Measurements from ENCODE around the gene AFF2. TPM values are rescaled to one million over a fixed set of nuclear protein-coding genes. Genes with fewer than 3 reads are reported as not detected.

AFF2 gene
- total and polyA plus RNA-seq, 5 donors from 2014 or later: 1.1 TPM; not detected in 4

- Histone ChIP-seq H3K4me1 (ENCODE audit: control insufficient read depth, insufficient read depth, low read length, poor library complexity, severe bottlenecking) (no peaks in the 10 kb centered on the region), H3K4me3 (ENCODE audit: low read depth, low read length) (no peak overlapping the region), H3K36me3 (ENCODE audit: control insufficient read depth, insufficient read depth, low read length) (no peaks in the 10 kb centered on the region), H3K27ac (ENCODE audit: insufficient read depth, low read length, poor library complexity, severe bottlenecking) (no peak overlapping the region), H3K27me3 (ENCODE audit: control insufficient read depth, insufficient read depth, low read length) (no peaks in the 10 kb centered on the region), H3K9me3 (ENCODE audit: control insufficient read depth in 2 of 2, low read length in 2 of 2) (no peaks in the 10 kb centered on the region)
- Mint-ChIP-seq H3K36me3 (no peaks in the 10 kb centered on the region), H3K27ac (peak overlapping the region in 2 of 3 donors; percentile 15 to 60), H3K4me3 (no peak overlapping the region), H3K27me3 (no peaks in the 10 kb centered on the region), H3K4me1 (no peaks in the 10 kb centered on the region), H3K9me3 (peaks cover 0 to 1% (median 0%) of the 10 kb centered on the region in 7 donors)
- ATAC-seq (ENCODE audit: low read depth in 2 of 2) (no peak), DNase-seq (no peak)
Observed at GRCh38 chrX:148593146-148593545, 92.7 kb downstream of the AFF2 start.

DNA sequence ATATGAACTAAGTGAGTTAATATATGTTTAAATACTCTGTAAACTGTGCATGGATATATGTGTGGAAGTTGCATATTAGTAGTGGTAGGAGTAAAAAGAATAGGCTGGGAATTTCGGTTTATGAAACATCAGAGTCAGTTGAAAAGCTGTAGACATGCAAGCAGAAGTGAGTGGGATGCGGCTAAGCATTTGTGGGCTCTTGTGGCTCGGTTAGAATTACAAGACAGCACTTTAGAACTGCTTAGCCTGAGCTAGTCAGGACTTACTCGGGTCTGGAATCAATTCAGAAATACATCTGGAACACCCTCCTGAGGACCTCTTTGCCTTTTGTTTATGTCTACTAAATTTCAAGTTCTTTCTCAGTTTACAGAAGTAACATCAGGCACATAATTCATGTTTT lies 93.6 kb downstream of the AFF2 start:
- Mint-ChIP-seq H3K27ac (no peak overlapping the region), H3K36me3 (no peaks in the 10 kb centered on the region), H3K4me3 (no peak overlapping the region), H3K4me1 (no peaks in the 10 kb centered on the region), H3K27me3 (no peaks in the 10 kb centered on the region), H3K9me3 (peaks cover 0 to 1% (median 0%) of the 10 kb centered on the region in 7 donors)
- ATAC-seq (ENCODE audit: low read depth in 2 of 2) (no peak), DNase-seq (no peak)
- no peaks in the 10 kb centered on the region for H3K36me3 ChIP-seq (ENCODE audit: control insufficient read depth, insufficient read depth, low read length)
- no peaks in the 10 kb centered on the region for H3K27me3 ChIP-seq (ENCODE audit: control insufficient read depth, insufficient read depth, low read length)
- no peaks in the 10 kb centered on the region for H3K9me3 ChIP-seq (ENCODE audit: control insufficient read depth in 2 of 2, low read length in 2 of 2)
- no peak overlapping the region for H3K4me3 ChIP-seq (ENCODE audit: low read depth, low read length)
- no peak overlapping the region for H3K27ac ChIP-seq (ENCODE audit: insufficient read depth, low read length, poor library complexity, severe bottlenecking)
- no peaks in the 10 kb centered on the region for H3K4me1 ChIP-seq (ENCODE audit: control insufficient read depth, insufficient read depth, low read length, poor library complexity, severe bottlenecking)

DNA sequence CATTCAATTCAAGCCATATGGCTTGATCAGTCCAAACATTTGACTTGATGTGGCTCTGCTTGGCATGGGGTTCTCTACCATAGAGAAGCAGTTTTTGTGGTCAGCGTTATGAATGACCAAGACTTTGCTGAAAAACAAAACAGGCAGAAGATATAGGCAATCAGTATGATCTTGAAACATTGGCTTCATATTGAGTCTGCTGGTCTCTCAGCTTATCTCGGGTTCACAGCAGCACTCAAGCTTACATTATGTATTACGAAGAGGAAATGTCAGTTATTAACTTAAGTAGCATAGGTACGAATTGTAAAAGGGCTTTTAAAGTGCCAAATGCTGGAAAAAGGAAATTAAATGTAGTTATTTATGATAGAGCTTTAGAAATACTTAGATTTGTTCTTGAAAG lies 99.0 kb downstream of the AFF2 start:
- peaks cover 0 to 1% (median 0%) of the 10 kb centered on the region in 7 donors for H3K9me3 Mint-ChIP-seq

DNA sequence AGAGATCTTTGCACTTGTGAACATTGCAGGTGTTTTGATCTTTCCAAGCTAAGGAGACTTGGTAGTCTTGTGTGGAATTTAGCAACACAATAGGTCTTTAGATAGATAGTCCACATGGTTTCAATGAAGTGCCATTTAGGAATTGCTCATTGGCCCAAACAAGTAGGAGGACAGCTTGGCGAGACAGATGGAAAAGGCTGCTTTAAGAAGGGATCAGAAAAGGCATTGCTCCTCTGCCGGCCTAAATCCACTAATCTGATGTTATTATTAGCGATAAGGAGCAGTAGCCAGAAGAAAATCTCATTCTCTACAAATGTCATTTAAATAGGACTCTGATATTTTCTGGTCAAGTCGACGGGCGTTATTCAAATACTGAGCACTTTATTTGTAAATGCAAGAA lies 99.7 kb downstream of the AFF2 start:
- H3K27me3 Mint-ChIP-seq: no peaks in the 10 kb centered on the region
- DNase-seq: no peak
- no peaks in the 10 kb centered on the region for H3K4me1 ChIP-seq (ENCODE audit: control insufficient read depth, insufficient read depth, low read length, poor library complexity, severe bottlenecking)
- no peak overlapping the region for H3K4me3 ChIP-seq (ENCODE audit: low read depth, low read length)
- H3K36me3 ChIP-seq (ENCODE audit: control insufficient read depth, insufficient read depth, low read length): no peaks in the 10 kb centered on the region
- H3K4me3 Mint-ChIP-seq: no peak overlapping the region
- no peaks in the 10 kb centered on the region for H3K36me3 Mint-ChIP-seq
- no peaks in the 10 kb centered on the region for H3K9me3 ChIP-seq (ENCODE audit: control insufficient read depth in 2 of 2, low read length in 2 of 2)
- H3K9me3 Mint-ChIP-seq: peaks cover 0 to 1% (median 0%) of the 10 kb centered on the region in 7 donors
- H3K27me3 ChIP-seq (ENCODE audit: control insufficient read depth, insufficient read depth, low read length): no peaks in the 10 kb centered on the region
- H3K27ac Mint-ChIP-seq: no peak overlapping the region
- H3K27ac ChIP-seq (ENCODE audit: insufficient read depth, low read length, poor library complexity, severe bottlenecking): no peak overlapping the region
- H3K4me1 Mint-ChIP-seq: no peaks in the 10 kb centered on the region
- no peak for ATAC-seq (ENCODE audit: low read depth in 2 of 2)

More for the DNA sequence above, 99.0 kb downstream of the AFF2 start:
- H3K4me1 Mint-ChIP-seq: no peaks in the 10 kb centered on the region
- H3K27ac Mint-ChIP-seq: no peak overlapping the region
- ATAC-seq (ENCODE audit: low read depth in 2 of 2): no peak
- no peaks in the 10 kb centered on the region for H3K36me3 Mint-ChIP-seq
- Histone ChIP-seq H3K27me3 (ENCODE audit: control insufficient read depth, insufficient read depth, low read length) (no peaks in the 10 kb centered on the region), H3K27ac (ENCODE audit: insufficient read depth, low read length, poor library complexity, severe bottlenecking) (no peak overlapping the region), H3K36me3 (ENCODE audit: control insufficient read depth, insufficient read depth, low read length) (no peaks in the 10 kb centered on the region), H3K9me3 (ENCODE audit: control insufficient read depth in 2 of 2, low read length in 2 of 2) (no peaks in the 10 kb centered on the region), H3K4me1 (ENCODE audit: control insufficient read depth, insufficient read depth, low read length, poor library complexity, severe bottlenecking) (no peaks in the 10 kb centered on the region), H3K4me3 (ENCODE audit: low read depth, low read length) (no peak overlapping the region)
- DNase-seq: no peak
- no peaks in the 10 kb centered on the region for H3K27me3 Mint-ChIP-seq
- H3K4me3 Mint-ChIP-seq: no peak overlapping the region

DNA sequence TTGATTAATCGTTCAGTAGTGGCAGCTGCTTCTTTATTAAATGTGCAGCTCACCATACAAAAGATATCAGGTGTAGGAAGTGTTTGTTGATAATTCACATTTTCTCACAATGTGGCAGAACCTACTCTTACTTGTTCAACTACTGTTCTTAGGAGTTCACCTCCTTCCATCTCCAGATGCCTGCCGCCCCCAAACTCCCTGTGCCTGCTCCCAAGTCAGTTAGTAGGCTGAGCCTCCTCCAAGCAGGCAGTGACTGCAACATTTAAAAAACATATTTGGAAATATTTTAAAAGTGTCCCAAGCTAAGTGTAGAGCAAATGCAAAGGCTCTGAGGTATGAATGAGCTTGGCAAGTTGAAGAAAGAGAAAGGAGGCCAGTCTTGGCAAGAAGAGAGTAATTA lies 100.2 kb downstream of the AFF2 start:
- Mint-ChIP-seq H3K4me1 (no peaks in the 10 kb centered on the region), H3K9me3 (peaks cover 0 to 1% (median 0%) of the 10 kb centered on the region in 7 donors), H3K36me3 (no peaks in the 10 kb centered on the region), H3K27ac (no peak overlapping the region), H3K27me3 (no peaks in the 10 kb centered on the region), H3K4me3 (no peak overlapping the region)
- Histone ChIP-seq H3K4me3 (ENCODE audit: low read depth, low read length) (no peak overlapping the region), H3K9me3 (ENCODE audit: control insufficient read depth in 2 of 2, low read length in 2 of 2) (no peaks in the 10 kb centered on the region), H3K4me1 (ENCODE audit: control insufficient read depth, insufficient read depth, low read length, poor library complexity, severe bottlenecking) (no peaks in the 10 kb centered on the region), H3K27me3 (ENCODE audit: control insufficient read depth, insufficient read depth, low read length) (no peaks in the 10 kb centered on the region), H3K36me3 (ENCODE audit: control insufficient read depth, insufficient read depth, low read length) (no peaks in the 10 kb centered on the region), H3K27ac (ENCODE audit: insufficient read depth, low read length, poor library complexity, severe bottlenecking) (no peak overlapping the region)
- no peak for DNase-seq
- no peak for ATAC-seq (ENCODE audit: low read depth in 2 of 2)

DNA sequence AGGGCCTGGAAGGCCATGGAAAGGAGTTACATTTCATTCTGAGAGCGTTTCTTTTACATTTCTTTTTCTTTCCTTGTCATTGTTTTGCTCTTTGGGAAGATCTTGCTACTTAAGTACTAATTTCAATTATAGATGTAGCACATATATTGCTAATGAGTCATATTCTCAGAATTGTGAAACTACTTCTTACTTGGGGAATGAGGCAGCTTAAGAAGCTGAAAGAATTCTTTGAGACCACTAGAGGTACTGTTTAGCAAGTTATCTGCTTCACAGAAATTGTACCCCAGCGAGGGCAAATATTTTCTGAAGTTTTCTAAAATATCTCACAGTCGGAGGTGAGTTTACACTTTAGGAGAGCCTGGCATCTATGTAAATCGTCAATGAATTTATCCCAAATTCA lies 100.6 kb downstream of the AFF2 start:
- no peaks in the 10 kb centered on the region for H3K36me3 ChIP-seq (ENCODE audit: control insufficient read depth, insufficient read depth, low read length)
- no peak overlapping the region for H3K27ac ChIP-seq (ENCODE audit: insufficient read depth, low read length, poor library complexity, severe bottlenecking)
- ATAC-seq (ENCODE audit: low read depth in 2 of 2): no peak
- no peaks in the 10 kb centered on the region for H3K27me3 ChIP-seq (ENCODE audit: control insufficient read depth, insufficient read depth, low read length)
- Mint-ChIP-seq H3K27me3 (no peaks in the 10 kb centered on the region), H3K4me3 (no peak overlapping the region), H3K27ac (no peak overlapping the region), H3K4me1 (no peaks in the 10 kb centered on the region), H3K36me3 (no peaks in the 10 kb centered on the region), H3K9me3 (peaks cover 0 to 1% (median 0%) of the 10 kb centered on the region in 7 donors)
- no peaks in the 10 kb centered on the region for H3K4me1 ChIP-seq (ENCODE audit: control insufficient read depth, insufficient read depth, low read length, poor library complexity, severe bottlenecking)
- no peaks in the 10 kb centered on the region for H3K9me3 ChIP-seq (ENCODE audit: control insufficient read depth in 2 of 2, low read length in 2 of 2)
- DNase-seq: peak in 1 of 3 donors; percentile 1
- H3K4me3 ChIP-seq (ENCODE audit: low read depth, low read length): no peak overlapping the region

DNA sequence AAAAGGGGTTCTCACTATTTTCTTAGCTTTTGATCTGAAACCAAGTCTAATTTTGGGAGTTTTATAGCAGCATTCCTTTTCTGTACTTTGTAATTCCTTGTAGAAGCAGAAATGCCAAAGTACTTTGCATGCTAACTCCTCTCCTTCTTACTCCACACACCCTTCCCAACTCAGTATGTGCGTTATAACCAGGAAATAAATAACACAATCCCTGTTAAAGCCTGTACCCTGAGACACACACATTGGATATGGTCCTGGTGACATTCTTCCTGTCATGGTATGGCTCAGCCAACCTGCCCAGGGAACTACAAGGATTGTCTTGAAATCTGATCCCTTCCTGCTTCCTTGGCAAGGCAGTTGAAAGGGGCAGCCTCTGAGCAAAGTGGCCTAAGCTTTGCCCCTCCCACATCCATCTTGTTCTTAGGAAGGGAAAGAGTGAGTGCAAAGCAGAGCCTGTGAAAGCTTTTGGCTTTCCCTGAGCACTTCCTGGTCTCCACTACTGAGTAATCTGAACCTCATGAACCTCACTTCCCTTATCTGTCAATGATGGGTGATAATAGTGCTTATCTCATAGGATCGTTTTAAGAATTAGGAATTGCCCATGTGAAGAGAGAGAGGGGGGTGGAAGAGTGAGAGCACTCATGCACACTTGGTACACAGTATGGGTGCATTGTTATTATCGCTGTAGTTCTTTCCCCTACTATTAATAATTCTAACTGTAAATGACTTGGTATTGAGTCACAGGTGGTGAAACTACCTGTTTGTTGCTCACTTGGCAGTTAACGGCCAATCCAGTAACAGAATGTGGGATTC lies 109.3 kb downstream of the AFF2 start:
- Mint-ChIP-seq H3K4me3 (no peak overlapping the region), H3K9me3 (peaks cover 0 to 7% (median 0%) of the 10 kb centered on the region in 7 donors), H3K27ac (no peak overlapping the region), H3K4me1 (peaks cover 0 to 8% (median 0%) of the 10 kb centered on the region in 4 donors), H3K27me3 (no peaks in the 10 kb centered on the region), H3K36me3 (no peaks in the 10 kb centered on the region)
- Histone ChIP-seq H3K4me1 (ENCODE audit: control insufficient read depth, insufficient read depth, low read length, poor library complexity, severe bottlenecking) (no peaks in the 10 kb centered on the region), H3K36me3 (ENCODE audit: control insufficient read depth, insufficient read depth, low read length) (no peaks in the 10 kb centered on the region), H3K27ac (ENCODE audit: insufficient read depth, low read length, poor library complexity, severe bottlenecking) (no peak overlapping the region), H3K9me3 (ENCODE audit: control insufficient read depth in 2 of 2, low read length in 2 of 2) (no peaks in the 10 kb centered on the region), H3K4me3 (ENCODE audit: low read depth, low read length) (no peak overlapping the region), H3K27me3 (ENCODE audit: control insufficient read depth, insufficient read depth, low read length) (no peaks in the 10 kb centered on the region)
- ATAC-seq (ENCODE audit: low read depth in 2 of 2): no peak
- peak in 1 of 3 donors; percentile 2 for DNase-seq

DNA sequence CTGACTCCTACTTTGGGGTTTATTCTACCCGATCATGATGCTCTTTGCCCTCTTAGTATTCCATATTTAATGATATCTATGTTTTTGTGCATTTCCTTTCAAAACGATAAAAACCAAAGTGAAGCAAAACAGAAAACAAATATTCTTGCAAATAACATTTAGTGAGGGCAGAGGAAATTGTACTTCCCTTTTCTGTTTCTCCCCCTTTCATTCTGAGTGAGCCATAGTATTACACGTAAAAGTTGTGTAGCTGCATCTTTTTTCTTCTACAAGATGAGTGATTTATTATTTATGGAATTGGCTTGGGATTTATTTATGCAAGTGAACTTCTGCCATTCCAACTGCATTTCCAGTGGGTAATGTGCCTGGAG lies 109.9 kb downstream of the AFF2 start:
- Histone ChIP-seq H3K36me3 (ENCODE audit: control insufficient read depth, insufficient read depth, low read length) (no peaks in the 10 kb centered on the region), H3K4me3 (ENCODE audit: low read depth, low read length) (no peak overlapping the region), H3K27me3 (ENCODE audit: control insufficient read depth, insufficient read depth, low read length) (no peaks in the 10 kb centered on the region), H3K27ac (ENCODE audit: insufficient read depth, low read length, poor library complexity, severe bottlenecking) (no peak overlapping the region), H3K4me1 (ENCODE audit: control insufficient read depth, insufficient read depth, low read length, poor library complexity, severe bottlenecking) (no peaks in the 10 kb centered on the region), H3K9me3 (ENCODE audit: control insufficient read depth in 2 of 2, low read length in 2 of 2) (no peaks in the 10 kb centered on the region)
- DNase-seq (no peak), ATAC-seq (ENCODE audit: low read depth in 2 of 2) (no peak)
- H3K27me3 Mint-ChIP-seq: no peaks in the 10 kb centered on the region
- H3K9me3 Mint-ChIP-seq: peaks cover 0 to 7% (median 0%) of the 10 kb centered on the region in 7 donors
- H3K27ac Mint-ChIP-seq: no peak overlapping the region
- no peaks in the 10 kb centered on the region for H3K36me3 Mint-ChIP-seq
- peak overlapping the region in 1 of 4 donors; percentile 28 for H3K4me3 Mint-ChIP-seq
- H3K4me1 Mint-ChIP-seq: peaks cover 0 to 8% (median 0%) of the 10 kb centered on the region in 4 donors
